ENCODE results near the gene RGS2.

Gene RGS2

DNA sequence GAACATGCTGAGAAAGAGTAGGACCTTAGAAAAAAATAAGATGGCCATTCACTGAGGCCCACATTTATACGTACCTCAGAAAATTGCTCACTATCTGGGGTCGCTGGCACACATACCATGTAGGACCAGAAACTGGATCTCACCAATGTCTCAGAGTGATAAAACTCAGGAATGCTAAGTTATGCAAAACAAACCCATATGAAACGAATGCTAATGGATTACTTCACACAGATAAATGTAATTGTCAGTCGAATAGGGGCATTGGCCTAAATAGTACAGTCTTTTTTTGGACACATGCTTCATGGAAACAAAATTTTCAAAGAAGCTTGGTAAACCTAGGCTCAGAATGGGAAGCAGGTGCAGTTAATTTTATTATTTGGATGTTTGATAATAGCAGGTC, 32.6 kb upstream of the RGS2 start:
- TF ChIP-seq, protein P1, sequence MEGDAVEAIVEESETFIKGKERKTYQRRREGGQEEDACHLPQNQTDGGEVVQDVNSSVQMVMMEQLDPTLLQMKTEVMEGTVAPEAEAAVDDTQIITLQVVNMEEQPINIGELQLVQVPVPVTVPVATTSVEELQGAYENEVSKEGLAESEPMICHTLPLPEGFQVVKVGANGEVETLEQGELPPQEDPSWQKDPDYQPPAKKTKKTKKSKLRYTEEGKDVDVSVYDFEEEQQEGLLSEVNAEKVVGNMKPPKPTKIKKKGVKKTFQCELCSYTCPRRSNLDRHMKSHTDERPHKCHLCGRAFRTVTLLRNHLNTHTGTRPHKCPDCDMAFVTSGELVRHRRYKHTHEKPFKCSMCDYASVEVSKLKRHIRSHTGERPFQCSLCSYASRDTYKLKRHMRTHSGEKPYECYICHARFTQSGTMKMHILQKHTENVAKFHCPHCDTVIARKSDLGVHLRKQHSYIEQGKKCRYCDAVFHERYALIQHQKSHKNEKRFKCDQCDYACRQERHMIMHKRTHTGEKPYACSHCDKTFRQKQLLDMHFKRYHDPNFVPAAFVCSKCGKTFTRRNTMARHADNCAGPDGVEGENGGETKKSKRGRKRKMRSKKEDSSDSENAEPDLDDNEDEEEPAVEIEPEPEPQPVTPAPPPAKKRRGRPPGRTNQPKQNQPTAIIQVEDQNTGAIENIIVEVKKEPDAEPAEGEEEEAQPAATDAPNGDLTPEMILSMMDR (IDR thresholded peaks at IDR 0.05; ENCODE audit: borderline replicate concordance, control extremely low read depth, extremely low read depth, insufficient read depth, missing control alignments), result no peak
- in situ Hi-C loops (cut with MboI; ENCODE audit: low sequenced_read_pairs, unreplicated experiment), result no loop called here
- DNase-seq (ENCODE audit: low spot score), result no peak

DNA sequence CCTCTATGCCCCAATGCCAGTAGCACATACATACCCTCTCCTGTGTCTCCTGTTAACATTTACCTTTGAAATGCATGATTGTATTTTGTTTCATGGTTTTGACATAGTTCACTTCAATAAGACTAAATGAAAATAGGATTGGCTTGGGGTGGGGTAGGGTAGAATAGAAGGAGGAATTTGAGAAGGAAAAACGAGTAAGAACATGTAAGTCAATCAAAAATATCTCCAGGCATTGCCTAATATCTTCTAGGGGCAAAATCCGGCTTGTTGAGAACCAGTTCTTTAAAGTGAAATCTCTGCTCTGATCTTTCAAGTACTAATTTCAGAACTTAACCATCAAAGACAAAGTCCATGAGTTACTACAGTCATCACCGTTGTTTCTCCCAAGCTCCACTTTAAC, 31.8 kb upstream of the RGS2 start:
- DNase-seq (ENCODE audit: low spot score), result no peak
- TF ChIP-seq, protein P1 (IDR thresholded peaks at IDR 0.05; ENCODE audit: borderline replicate concordance, control extremely low read depth, extremely low read depth, insufficient read depth, missing control alignments), result no peak
- in situ Hi-C loops (cut with MboI; ENCODE audit: low sequenced_read_pairs, unreplicated experiment), result no loop called here

DNA sequence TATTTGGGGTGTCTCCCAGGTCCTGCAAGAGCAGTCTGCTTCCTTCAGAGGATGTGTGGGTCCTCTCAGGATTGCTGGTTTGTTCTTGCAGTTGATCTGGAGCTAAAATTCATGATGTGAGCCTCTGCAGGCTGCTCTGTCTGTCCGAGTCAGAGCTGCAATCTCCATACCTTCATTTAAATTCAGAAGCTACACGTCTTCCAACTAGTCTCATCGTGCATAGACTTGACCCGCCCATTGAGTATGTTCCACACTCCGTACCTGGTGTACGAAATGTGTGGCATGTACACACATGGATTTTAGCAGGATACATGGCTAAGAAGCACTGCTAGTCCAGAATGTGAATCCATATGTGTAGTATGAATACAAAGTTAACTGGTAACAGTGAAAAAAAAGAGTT, 25.0 kb upstream of the RGS2 start:
- DNase-seq (ENCODE audit: low spot score), result no peak
- TF ChIP-seq, protein P1 (IDR thresholded peaks at IDR 0.05; ENCODE audit: borderline replicate concordance, control extremely low read depth, extremely low read depth, insufficient read depth, missing control alignments), result no peak
- in situ Hi-C loops (cut with MboI; ENCODE audit: low sequenced_read_pairs, unreplicated experiment), result no loop called here

DNA sequence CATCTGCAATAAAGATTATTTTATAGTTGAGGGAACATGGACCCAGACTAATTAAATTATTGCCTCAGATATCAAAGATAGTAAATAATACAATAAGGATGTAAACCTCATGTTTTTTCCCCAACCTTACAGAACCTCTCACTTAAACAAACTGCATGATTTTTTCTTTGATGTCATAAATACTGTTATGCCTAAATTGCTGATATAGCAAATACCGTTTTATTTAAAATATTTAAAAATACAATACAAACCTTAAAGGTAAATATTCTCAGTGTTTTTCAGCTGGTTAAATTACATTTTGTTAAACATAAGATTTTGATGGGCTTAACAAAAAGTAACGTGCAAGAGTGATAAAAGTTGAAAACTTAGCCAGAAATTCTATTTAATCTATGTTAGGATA, 24.4 kb upstream of the RGS2 start:
- TF ChIP-seq, protein P1 (IDR thresholded peaks at IDR 0.05; ENCODE audit: borderline replicate concordance, control extremely low read depth, extremely low read depth, insufficient read depth, missing control alignments), result no peak
- in situ Hi-C loops (cut with MboI; ENCODE audit: low sequenced_read_pairs, unreplicated experiment), result no loop called here
- no peak for DNase-seq (ENCODE audit: low spot score)

DNA sequence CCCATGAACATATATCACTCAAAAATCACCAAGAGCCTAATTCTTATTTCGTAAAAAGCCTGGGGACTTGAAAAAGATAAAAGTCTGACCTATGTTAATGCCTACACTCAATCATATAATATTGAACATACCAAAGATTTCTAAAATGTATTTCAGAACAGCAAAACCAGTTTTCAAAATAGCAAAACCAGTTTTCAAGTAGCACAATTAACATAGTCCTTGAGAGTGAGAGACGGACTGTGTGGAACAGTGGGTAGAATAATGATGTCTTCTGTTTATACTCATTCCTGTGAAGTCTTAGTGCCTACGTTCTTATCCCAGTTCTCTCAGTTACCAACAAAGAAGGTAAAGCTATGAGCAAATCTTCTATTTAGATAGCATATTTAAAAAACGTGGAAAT, 22.3 kb upstream of the RGS2 start:
- DNase-seq (ENCODE audit: low spot score), result no peak
- in situ Hi-C loops (cut with MboI; ENCODE audit: low sequenced_read_pairs, unreplicated experiment), result no loop called here
- TF ChIP-seq, protein P1 (IDR thresholded peaks at IDR 0.05; ENCODE audit: borderline replicate concordance, control extremely low read depth, extremely low read depth, insufficient read depth, missing control alignments), result no peak

DNA sequence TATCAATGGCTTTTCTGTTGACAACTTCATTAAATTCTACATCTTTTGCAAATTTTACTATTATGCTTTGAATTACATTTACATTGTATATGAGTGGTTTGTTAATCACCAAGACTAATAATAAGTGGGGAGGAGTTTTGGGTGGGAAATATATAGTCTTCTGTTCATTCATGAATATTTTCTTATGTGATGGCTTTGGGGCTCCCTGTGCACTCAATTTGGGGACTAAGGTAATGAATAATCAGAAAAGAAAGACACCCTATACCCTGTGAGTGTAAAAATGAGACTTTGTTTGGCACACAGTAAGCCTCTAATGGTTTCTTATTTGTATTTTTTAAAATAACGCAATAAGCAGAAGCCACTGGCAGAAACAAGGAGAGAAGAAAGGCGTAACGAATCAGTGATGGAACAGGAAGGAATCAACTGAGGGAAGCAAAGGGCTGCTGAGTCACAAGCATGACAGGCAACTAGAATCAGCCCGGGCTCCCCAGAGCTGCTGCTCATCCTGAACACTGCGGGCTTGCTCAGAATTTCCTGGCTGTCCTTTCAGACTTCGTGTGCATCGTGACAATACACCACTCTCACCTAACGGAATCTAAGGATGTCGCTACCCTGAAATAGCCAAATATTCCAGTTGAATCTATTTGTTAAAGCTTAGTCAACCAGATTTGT, 20.8 kb upstream of the RGS2 start:
- DNase-seq (ENCODE audit: low spot score), result no peak
- in situ Hi-C loops (cut with MboI; ENCODE audit: low sequenced_read_pairs, unreplicated experiment), result no loop called here
- TF ChIP-seq, protein P1 (IDR thresholded peaks at IDR 0.05; ENCODE audit: borderline replicate concordance, control extremely low read depth, extremely low read depth, insufficient read depth, missing control alignments), result no peak
